Measurements from ENCODE around the gene METTL9. TPM values are rescaled to one million over a fixed set of nuclear protein-coding genes. Genes with fewer than 3 reads are reported as not detected.
"Not testable (repeated sequence)": the region's sequence is repeated elsewhere in the genome, so short reads cannot be mapped to it uniquely, and the experiment has no call there.

The METTL9 gene
- total RNA-seq, 4 donors from 2014 or later = 160 to 210 (median 177) TPM

DNA sequence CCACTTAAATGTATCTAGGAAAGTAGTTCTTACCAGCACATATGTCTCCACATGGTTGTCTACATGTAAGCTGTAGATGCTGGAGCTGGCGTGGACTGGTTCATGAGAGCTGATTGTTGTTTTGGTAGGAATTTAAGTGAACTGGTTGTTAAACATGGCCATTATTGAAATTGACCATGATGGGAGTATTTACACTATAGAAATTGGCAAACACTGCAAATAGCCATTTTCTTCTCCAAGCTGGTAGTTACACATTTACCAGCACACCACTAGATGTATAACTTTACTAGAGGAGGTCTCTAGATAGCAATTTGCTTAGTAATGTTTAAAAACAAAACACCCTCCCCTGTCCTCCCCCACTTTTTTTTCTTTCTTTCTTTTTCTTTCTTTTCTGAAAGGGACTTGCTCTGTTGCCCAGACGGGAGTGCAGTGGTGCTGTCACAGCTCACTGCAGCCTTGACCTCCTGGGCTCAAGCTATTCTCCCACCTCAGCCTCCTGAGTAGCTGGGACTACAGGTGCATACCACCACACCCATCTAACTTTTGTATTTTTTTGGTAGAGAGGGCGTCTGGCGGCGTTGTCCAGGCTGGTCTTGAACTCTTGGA lies 28.8 kb downstream of the METTL9 start:
- Histone ChIP-seq H3K27me3 (no peaks in the 10 kb centered on the region), H3K36me3 (peaks cover 0 to 53% (median 5%) of the 10 kb centered on the region in 3 donors), H3K4me3 (no peak overlapping the region), H3K9me3 (no peaks in the 10 kb centered on the region), H3K4me1 (peaks cover 0 to 17% (median 3%) of the 10 kb centered on the region in 4 donors), H3K27ac (no peak overlapping the region)
- WGBS, 2 donors = 97 to 98% methylated on average over 5 of the region's 5 CpGs
- TF ChIP-seq, protein P1, sequence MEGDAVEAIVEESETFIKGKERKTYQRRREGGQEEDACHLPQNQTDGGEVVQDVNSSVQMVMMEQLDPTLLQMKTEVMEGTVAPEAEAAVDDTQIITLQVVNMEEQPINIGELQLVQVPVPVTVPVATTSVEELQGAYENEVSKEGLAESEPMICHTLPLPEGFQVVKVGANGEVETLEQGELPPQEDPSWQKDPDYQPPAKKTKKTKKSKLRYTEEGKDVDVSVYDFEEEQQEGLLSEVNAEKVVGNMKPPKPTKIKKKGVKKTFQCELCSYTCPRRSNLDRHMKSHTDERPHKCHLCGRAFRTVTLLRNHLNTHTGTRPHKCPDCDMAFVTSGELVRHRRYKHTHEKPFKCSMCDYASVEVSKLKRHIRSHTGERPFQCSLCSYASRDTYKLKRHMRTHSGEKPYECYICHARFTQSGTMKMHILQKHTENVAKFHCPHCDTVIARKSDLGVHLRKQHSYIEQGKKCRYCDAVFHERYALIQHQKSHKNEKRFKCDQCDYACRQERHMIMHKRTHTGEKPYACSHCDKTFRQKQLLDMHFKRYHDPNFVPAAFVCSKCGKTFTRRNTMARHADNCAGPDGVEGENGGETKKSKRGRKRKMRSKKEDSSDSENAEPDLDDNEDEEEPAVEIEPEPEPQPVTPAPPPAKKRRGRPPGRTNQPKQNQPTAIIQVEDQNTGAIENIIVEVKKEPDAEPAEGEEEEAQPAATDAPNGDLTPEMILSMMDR (IDR thresholded peaks at IDR 0.05) = no peak
- TF ChIP-seq EP300 (IDR thresholded peaks at IDR 0.05) (no peak), POLR2A (IDR thresholded peaks at IDR 0.05) (no peak)
- no peak for DNase-seq (ENCODE audit: low spot score in 2 of 2)

DNA sequence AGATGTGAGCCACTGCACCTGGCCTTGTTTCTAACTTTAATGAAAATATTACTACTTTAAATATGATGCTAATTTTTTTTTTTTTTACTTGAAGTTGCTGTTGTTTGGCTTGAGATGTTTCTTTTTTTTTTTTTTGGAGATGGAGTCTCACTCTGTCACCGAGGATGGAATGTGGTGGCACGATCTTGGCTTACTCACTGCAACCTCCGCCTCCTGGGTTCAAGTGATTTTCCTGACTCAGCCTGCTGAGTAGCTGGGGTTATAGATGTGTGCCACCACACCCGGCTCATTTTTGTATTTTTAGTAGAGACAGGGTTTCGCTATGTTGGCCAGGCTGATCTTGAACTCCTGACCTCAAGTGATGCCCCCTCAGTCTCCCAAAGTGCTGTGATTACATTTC lies 29.4 kb downstream of the METTL9 start:
- Histone ChIP-seq H3K9me3 (no peaks in the 10 kb centered on the region), H3K27me3 (no peaks in the 10 kb centered on the region), H3K4me1 (peaks cover 0 to 17% (median 3%) of the 10 kb centered on the region in 4 donors), H3K4me3 (no peak overlapping the region), H3K27ac (no peak overlapping the region), H3K36me3 (peaks cover 0 to 53% (median 5%) of the 10 kb centered on the region in 3 donors)
- DNase-seq (ENCODE audit: low spot score in 2 of 2) = no peak
- no peak for TF ChIP-seq POLR2A (IDR thresholded peaks at IDR 0.05)
- TF ChIP-seq, protein P1 (IDR thresholded peaks at IDR 0.05) = no peak
- TF ChIP-seq EP300 (IDR thresholded peaks at IDR 0.05) = no peak
- 78 to 89% methylated on average over 5 of the region's 5 CpGs for WGBS, 2 donors

DNA sequence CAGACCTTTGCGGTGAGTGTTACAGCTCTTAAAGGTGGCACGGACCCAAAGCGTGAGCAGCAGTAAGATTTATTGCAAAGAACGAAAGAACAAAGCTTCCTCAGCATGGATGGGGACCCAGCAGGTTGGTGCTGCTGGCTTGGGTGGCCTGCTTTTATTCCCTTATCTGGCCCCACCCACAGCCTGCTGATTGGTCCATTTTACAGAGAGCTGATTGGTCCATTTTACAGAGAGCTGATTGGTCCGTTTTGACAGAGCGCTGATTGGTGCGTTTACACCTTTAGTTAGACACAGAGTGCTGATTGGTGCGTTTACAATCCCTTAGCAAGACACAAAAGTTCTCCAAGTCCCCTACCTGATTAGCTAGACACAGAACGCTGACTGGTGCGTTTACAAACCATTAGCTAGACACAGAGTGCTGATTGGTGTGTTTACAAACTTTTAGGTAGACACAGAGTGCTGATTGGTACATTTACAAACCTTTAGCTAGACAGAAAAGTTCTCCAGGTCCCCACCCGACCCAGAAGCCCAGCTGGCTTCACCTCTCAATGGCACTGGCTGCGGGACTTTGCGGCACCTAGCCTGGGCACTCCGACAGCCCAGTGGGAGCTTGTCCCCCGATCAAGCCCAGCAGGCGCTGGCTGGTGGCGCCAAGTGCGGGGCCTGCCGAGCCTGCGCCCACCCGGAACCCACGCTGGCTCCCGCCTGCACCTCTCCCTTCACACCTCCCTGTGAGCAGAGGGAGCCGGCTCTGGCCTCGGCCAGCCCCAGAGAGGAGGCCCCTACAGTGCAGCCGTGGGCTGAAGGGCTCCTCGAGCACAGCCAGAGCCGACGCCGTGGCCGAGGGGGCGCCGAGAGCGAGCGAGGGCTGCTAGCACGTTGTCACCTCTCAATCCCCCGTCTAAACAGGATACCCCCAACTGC lies 30.5 kb downstream of the METTL9 start:
- not testable (repeated sequence) for H3K9me3 ChIP-seq; H3K27ac ChIP-seq; H3K27me3 ChIP-seq; H3K4me3 ChIP-seq; DNase-seq (ENCODE audit: low spot score in 2 of 2)
- 97% methylated on average over 28 to 34 of the region's 37 CpGs for WGBS, 2 donors
- peaks cover 0 to 17% (median 3%) of the 10 kb centered on the region in 4 donors for H3K4me1 ChIP-seq
- H3K36me3 ChIP-seq = peaks cover 0 to 55% (median 5%) of the 10 kb centered on the region in 3 donors

DNA sequence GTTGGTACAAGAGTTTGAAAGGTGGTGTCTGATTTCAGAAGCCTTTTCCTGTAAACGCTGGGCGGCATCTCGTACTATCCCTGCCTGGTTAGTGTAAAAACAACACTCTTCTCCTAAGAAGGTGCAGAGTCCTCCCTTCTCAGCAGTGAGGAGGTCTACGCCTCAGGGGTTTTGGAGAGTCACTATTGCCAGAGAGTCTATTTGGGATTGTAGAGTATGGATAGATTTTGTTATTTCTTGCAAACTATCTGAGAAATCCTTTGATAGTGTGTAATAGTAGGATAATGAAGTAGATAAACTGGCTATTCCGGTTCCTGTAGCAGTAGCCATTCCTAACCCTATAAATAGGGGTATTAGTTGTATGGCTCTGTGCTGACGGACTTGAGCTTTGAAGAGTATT lies 31.5 kb downstream of the METTL9 start:
- not testable (repeated sequence) for H3K27me3 ChIP-seq; H3K4me3 ChIP-seq; DNase-seq (ENCODE audit: low spot score in 2 of 2); H3K9me3 ChIP-seq; H3K27ac ChIP-seq
- 94 to 95% methylated on average over 6 of the region's 6 CpGs for WGBS, 2 donors
- Histone ChIP-seq H3K4me1 (peaks cover 0 to 17% (median 3%) of the 10 kb centered on the region in 4 donors), H3K36me3 (peaks cover 0 to 52% (median 5%) of the 10 kb centered on the region in 3 donors)

DNA sequence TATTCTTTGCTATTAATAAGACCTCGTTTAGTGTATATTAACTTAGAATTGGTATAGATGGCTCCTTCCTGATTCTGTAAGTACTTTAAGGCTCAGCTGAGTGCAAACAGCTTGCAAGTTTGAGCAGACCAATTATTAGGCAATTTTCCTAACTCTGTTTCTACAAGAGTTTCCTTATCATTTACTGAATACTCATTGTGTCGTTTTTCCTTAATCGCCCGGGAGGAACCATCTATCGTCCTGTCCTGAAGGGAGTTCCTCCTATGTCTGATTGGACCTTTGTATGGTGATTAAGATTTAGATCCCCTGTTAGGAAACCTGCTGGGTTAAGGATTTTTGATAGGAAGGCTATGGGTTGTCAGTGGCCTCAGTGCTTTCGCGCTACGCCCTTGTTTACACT lies 32.0 kb downstream of the METTL9 start:
- DNase-seq (ENCODE audit: low spot score in 2 of 2); H3K9me3 ChIP-seq; H3K4me3 ChIP-seq; H3K27ac ChIP-seq; H3K27me3 ChIP-seq: not testable (repeated sequence)
- Histone ChIP-seq H3K4me1 (peaks cover 0 to 12% (median 3%) of the 10 kb centered on the region in 4 donors), H3K36me3 (peaks cover 0 to 50% (median 5%) of the 10 kb centered on the region in 3 donors)
- 78 to 88% methylated on average over 8 of the region's 8 CpGs for WGBS, 2 donors

DNA sequence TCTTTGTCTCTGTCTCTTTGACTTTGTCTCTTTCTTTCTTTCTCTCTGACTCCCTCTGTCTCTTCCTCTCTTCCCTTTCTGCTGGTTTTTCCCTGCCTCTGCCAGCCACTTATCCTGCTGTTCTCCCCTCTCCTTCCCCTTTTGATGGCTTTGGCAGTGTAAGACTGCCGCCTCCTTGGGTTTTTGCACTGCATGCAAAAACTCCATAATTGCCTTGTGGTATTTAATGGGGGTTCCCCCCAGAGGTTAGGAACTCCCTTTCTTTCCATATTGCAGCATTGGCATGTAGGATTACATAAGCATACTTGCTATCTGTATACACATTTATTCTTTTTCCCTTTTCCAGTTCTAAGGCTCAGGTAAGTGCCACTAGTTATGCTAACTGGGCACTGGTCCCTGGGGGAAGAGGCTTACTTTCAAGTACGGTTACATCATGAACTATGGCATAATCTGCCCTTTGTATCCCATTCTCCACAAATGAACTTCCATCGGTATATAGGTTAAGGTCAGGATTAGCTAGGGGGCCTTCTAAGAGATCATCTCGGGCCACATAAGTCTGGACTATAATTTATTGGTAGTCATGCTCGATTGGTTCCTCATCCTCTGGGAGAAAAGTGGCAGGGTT lies 32.7 kb downstream of the METTL9 start:
- H3K4me1 ChIP-seq; H3K27me3 ChIP-seq; H3K27ac ChIP-seq; DNase-seq (ENCODE audit: low spot score in 2 of 2); H3K4me3 ChIP-seq; H3K9me3 ChIP-seq: not testable (repeated sequence)
- WGBS, 2 donors = 63 to 81% methylated on average over 5 of the region's 5 CpGs
- peaks cover 0 to 51% (median 5%) of the 10 kb centered on the region in 3 donors for H3K36me3 ChIP-seq

DNA sequence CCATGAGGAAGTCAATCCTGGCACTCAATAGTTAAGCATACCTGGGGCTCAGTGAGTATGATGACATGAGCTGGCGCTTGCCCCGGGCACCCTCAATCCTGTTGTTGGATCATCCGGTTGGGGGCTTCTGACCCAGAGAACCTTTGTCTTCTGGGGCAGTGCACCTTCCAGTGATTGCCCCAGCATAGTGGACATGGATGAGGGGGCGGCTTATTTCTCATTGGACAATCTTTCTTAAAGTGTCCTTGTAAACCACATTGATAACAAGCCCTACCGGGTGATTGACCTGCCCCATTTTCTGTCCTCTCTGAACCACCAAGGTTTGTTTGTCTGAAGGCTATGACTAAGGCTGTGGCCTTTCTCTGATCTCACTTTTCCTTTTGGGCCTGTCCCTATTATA lies 34.8 kb downstream of the METTL9 start:
- Histone ChIP-seq H3K36me3 (peaks cover 0 to 48% (median under 1%) of the 10 kb centered on the region in 3 donors), H3K4me1 (no peaks in the 10 kb centered on the region), H3K9me3 (no peaks in the 10 kb centered on the region), H3K27me3 (no peaks in the 10 kb centered on the region), H3K27ac (no peak overlapping the region), H3K4me3 (no peak overlapping the region)
- no peak for DNase-seq (ENCODE audit: low spot score in 2 of 2)
- 87 to 92% methylated on average over 5 of the region's 5 CpGs for WGBS, 2 donors
- TF ChIP-seq POLR2A (IDR thresholded peaks at IDR 0.05) = no peak
- TF ChIP-seq, protein P1 (IDR thresholded peaks at IDR 0.05) = no peak
- no peak for TF ChIP-seq EP300 (IDR thresholded peaks at IDR 0.05)

DNA sequence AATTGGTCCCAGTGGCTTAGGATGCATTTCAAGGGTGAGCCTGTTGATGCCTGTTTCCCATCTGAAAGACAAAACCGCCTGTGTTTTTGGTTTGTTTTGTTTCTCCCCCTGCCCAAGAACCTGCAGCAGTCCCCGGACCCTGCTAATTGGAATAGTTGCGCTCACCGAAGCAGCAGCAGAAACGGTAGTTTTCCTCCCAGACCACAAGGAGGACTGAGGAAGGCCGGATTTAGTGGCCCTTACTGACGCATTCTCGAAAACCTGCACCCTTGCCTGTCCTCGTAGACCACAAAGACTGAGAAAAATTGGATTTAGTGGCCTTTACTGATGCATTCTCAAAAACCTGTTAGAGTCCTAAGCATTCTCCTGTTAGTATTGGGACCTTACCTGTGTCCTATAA lies 36.3 kb downstream of the METTL9 start:
- not testable (repeated sequence) for H3K9me3 ChIP-seq; H3K4me1 ChIP-seq; H3K27ac ChIP-seq; H3K4me3 ChIP-seq; DNase-seq (ENCODE audit: low spot score in 2 of 2); H3K27me3 ChIP-seq
- H3K36me3 ChIP-seq = peaks cover 0 to 33% (median 0%) of the 10 kb centered on the region in 3 donors
- 85 to 94% methylated on average over 9 of the region's 9 CpGs for WGBS, 2 donors

All from tibial nerve (tissue), 4 donors.